ENCODE results near the gene RGS6.

The RGS6 gene

DNA sequence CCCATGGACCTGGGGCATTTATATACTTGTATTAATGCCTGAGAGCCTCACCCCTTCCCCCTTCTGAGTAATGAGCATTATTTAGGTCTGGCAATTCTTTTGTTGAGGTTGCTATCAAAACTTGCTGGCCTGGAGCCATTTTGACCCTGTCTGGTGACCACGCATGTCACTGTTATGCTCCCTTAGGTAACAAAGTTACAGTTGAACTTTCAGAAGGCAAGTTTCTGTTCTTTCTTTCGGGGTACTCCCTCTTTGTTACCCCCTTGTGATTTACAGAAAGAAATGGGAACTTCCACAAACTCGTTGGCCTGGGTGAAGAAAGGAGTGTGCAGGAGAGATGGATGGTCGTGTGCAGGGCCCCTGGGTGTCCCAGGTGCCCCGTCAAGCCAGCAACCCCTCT, 656.3 kb downstream of the RGS6 start:
- H3K4me1 ChIP-seq: no peaks in the 10 kb centered on the region
- intact Hi-C loops (cut with DNase I; ENCODE audit: low total_unique reads): no loop called here
- no peaks in the 10 kb centered on the region for H3K36me3 ChIP-seq
- TF ChIP-seq, protein P1, sequence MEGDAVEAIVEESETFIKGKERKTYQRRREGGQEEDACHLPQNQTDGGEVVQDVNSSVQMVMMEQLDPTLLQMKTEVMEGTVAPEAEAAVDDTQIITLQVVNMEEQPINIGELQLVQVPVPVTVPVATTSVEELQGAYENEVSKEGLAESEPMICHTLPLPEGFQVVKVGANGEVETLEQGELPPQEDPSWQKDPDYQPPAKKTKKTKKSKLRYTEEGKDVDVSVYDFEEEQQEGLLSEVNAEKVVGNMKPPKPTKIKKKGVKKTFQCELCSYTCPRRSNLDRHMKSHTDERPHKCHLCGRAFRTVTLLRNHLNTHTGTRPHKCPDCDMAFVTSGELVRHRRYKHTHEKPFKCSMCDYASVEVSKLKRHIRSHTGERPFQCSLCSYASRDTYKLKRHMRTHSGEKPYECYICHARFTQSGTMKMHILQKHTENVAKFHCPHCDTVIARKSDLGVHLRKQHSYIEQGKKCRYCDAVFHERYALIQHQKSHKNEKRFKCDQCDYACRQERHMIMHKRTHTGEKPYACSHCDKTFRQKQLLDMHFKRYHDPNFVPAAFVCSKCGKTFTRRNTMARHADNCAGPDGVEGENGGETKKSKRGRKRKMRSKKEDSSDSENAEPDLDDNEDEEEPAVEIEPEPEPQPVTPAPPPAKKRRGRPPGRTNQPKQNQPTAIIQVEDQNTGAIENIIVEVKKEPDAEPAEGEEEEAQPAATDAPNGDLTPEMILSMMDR (IDR thresholded peaks at IDR 0.05): no peak
- H3K27ac ChIP-seq: no peak overlapping the region
- no peaks in the 10 kb centered on the region for H3K27me3 ChIP-seq
- DNase-seq: no peak
- no peak overlapping the region for H3K4me3 ChIP-seq
- H3K9me3 ChIP-seq: no peaks in the 10 kb centered on the region

DNA sequence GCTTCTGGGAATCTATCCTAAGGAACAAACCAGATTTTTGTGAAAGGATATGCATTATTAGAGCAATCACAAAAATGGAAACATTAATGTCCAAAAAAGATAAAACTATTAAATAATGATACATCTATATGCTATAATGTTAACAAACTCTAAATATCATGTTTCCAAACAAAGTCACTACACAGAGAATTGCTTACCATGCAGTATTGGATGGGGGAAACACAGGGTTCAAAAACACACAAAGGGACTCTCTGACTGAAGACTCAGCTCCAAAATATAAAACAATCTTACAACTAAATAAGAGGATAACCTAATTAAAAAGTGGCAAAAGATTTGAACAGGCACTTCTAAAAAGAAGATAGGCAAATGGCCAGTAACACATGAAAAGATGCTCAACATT, 657.4 kb downstream of the RGS6 start:
- no peak overlapping the region for H3K27ac ChIP-seq
- H3K36me3 ChIP-seq: no peaks in the 10 kb centered on the region
- TF ChIP-seq, protein P1 (IDR thresholded peaks at IDR 0.05): no peak
- no peaks in the 10 kb centered on the region for H3K9me3 ChIP-seq
- DNase-seq: no peak
- no peaks in the 10 kb centered on the region for H3K27me3 ChIP-seq
- H3K4me3 ChIP-seq: no peak overlapping the region
- no peaks in the 10 kb centered on the region for H3K4me1 ChIP-seq
- intact Hi-C loops (cut with DNase I; ENCODE audit: low total_unique reads): no loop called here

DNA sequence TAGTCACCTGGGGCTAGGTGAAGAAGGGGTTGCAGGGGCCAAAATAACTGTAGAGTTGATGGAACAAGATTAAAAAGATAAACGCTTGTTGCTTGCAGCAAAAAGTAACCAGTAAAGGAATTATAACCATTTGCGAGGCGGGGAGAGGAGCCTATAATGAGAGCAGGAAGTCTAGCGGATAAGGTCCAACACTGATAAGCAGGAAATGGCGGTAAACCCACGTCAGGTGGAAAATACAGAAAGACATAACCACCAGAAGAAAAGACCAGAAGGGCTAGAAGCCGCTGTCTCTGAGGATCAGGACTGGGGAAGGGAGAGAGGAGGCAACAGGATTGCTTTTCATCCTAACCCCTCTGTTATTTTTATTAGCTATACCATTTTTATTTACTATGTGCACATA, 658.3 kb downstream of the RGS6 start:
- Histone ChIP-seq H3K4me3 (no peak overlapping the region), H3K27me3 (no peaks in the 10 kb centered on the region), H3K4me1 (no peaks in the 10 kb centered on the region), H3K36me3 (no peaks in the 10 kb centered on the region), H3K9me3 (no peaks in the 10 kb centered on the region), H3K27ac (no peak overlapping the region)
- intact Hi-C loops (cut with DNase I; ENCODE audit: low total_unique reads): no loop called here
- DNase-seq: no peak
- TF ChIP-seq, protein P1 (IDR thresholded peaks at IDR 0.05): no peak

DNA sequence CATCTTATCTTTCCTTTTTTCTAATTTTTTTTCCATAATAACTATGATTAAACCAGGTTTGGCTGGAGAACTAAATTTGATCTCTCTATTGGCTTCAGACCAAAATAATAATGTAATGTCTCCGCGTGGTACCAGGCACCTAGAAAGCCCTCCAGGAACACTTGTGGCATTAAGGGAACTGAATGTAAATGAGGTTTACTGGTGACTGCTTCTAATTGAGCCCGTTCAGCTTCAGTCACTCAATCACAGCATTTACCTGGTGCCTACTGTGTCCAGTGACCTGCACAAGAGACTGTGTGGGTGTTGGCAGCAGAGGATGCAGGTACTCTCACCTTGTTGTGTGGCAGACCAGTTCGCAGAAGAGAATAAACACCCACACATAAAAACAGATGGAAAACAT, 659.2 kb downstream of the RGS6 start:
- no peaks in the 10 kb centered on the region for H3K9me3 ChIP-seq
- TF ChIP-seq, protein P1 (IDR thresholded peaks at IDR 0.05): no peak
- no peaks in the 10 kb centered on the region for H3K27me3 ChIP-seq
- H3K4me1 ChIP-seq: no peaks in the 10 kb centered on the region
- no peak overlapping the region for H3K4me3 ChIP-seq
- H3K27ac ChIP-seq: no peak overlapping the region
- DNase-seq: no peak
- intact Hi-C loops (cut with DNase I; ENCODE audit: low total_unique reads): no loop called here
- H3K36me3 ChIP-seq: no peaks in the 10 kb centered on the region

DNA sequence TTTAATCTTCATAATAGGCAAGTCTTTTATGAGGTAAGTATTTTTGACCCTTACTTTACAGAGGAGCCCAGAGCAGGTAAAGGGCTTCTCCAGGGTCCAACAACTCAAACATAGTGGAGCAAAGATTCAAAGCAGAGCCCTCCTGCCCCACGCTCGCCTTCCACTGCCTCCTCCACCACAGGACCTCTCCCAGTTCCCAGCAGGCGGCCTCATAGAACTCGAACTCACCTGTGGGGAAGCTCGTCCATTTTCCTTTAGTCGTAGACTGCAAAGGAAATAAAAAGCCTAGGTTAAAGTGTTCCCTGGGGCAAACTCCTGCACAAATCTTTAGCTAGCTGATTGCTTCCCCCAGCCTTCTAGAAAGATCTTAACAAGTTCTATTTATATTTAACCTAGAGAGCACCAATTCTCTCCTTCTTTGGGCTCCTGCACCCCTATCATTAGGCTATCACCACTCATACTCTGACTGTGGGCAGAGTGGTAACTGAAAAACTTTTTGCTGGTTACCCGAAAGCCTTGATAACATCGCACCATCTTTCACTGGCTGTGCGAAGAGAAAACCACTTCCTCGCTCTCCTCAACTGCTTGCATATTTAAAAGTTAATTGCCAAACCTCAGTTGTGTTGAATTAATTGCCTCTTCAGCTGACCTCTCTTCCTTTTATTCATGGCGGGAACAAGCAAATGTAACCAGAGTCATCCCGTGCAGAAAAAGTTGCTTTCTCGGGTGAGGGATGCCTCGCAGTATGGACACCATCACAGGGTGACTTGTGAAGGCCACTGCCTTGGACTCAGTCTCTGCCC, 662.1 kb downstream of the RGS6 start:
- Histone ChIP-seq H3K27ac (no peak overlapping the region), H3K4me3 (no peak overlapping the region), H3K36me3 (no peaks in the 10 kb centered on the region), H3K4me1 (no peaks in the 10 kb centered on the region), H3K27me3 (peaks cover 0 to 12% of the 10 kb centered on the region in 2 donors), H3K9me3 (no peaks in the 10 kb centered on the region)
- intact Hi-C loops (cut with DNase I; ENCODE audit: low total_unique reads): no loop called here
- no peak for DNase-seq
- TF ChIP-seq, protein P1 (IDR thresholded peaks at IDR 0.05): no peak
